ENCODE measurements around the gene AHCYL2. TPM values are rescaled to one million over a fixed set of nuclear protein-coding genes. Genes with fewer than 3 reads are reported as not detected.

The AHCYL2 gene
- total RNA-seq, 1 donor from 2014 or later: 10.1 TPM

- Histone ChIP-seq H3K27me3 (ENCODE audit: control insufficient read depth, insufficient read depth, low read length) (no peaks in the 10 kb centered on the region), H3K4me3 (ENCODE audit: low read depth, low read length) (no peak overlapping the region), H3K36me3 (ENCODE audit: control insufficient read depth, insufficient read depth, low read length) (no peaks in the 10 kb centered on the region)
- no peak for DNase-seq (ENCODE audit: low read depth)
- no peak for TF ChIP-seq CTCF (IDR thresholded peaks at IDR 0.05; ENCODE audit: insufficient read depth, low read length, poor library complexity, severe bottlenecking)
Measured at GRCh38 chr7:129376778-129377700, 152.2 kb downstream of the AHCYL2 start.

- TF ChIP-seq CTCF (IDR thresholded peaks at IDR 0.05; ENCODE audit: insufficient read depth, low read length, poor library complexity, severe bottlenecking): no peak
- DNase-seq (ENCODE audit: low read depth): no peak
- no peaks in the 10 kb centered on the region for H3K27me3 ChIP-seq (ENCODE audit: control insufficient read depth, insufficient read depth, low read length)
Measured at GRCh38 chr7:129381710-129382484, 157.1 kb downstream of the AHCYL2 start.

GRCh38 chr7:129383542-129384132 is 158.8 kb downstream of the AHCYL2 start:
- no peak for DNase-seq (ENCODE audit: low read depth)
- Histone ChIP-seq H3K36me3 (ENCODE audit: control insufficient read depth, insufficient read depth, low read length) (no peaks in the 10 kb centered on the region), H3K27me3 (ENCODE audit: control insufficient read depth, insufficient read depth, low read length) (no peaks in the 10 kb centered on the region), H3K4me3 (ENCODE audit: low read depth, low read length) (no peak overlapping the region)
- no peak for TF ChIP-seq CTCF (IDR thresholded peaks at IDR 0.05; ENCODE audit: insufficient read depth, low read length, poor library complexity, severe bottlenecking)

More at GRCh38 chr7:129381710-129382484, 157.1 kb downstream of the AHCYL2 start:
- Histone ChIP-seq H3K4me3 (ENCODE audit: low read depth, low read length) (no peak overlapping the region), H3K36me3 (ENCODE audit: control insufficient read depth, insufficient read depth, low read length) (no peaks in the 10 kb centered on the region)

- no peak overlapping the region for H3K4me3 ChIP-seq (ENCODE audit: low read depth, low read length)
- no peak for DNase-seq (ENCODE audit: low read depth)
- no peaks in the 10 kb centered on the region for H3K27me3 ChIP-seq (ENCODE audit: control insufficient read depth, insufficient read depth, low read length)
- TF ChIP-seq CTCF (IDR thresholded peaks at IDR 0.05; ENCODE audit: insufficient read depth, low read length, poor library complexity, severe bottlenecking): no peak
- H3K36me3 ChIP-seq (ENCODE audit: control insufficient read depth, insufficient read depth, low read length): no peaks in the 10 kb centered on the region
Measured at GRCh38 chr7:129385116-129385515, 160.3 kb downstream of the AHCYL2 start.

- Histone ChIP-seq H3K27me3 (ENCODE audit: control insufficient read depth, insufficient read depth, low read length) (no peaks in the 10 kb centered on the region), H3K4me3 (ENCODE audit: low read depth, low read length) (no peak overlapping the region), H3K36me3 (ENCODE audit: control insufficient read depth, insufficient read depth, low read length) (no peaks in the 10 kb centered on the region)
- DNase-seq (ENCODE audit: low read depth): no peak
- TF ChIP-seq CTCF (IDR thresholded peaks at IDR 0.05; ENCODE audit: insufficient read depth, low read length, poor library complexity, severe bottlenecking): no peak
Measured at GRCh38 chr7:129385598-129385997, 160.8 kb downstream of the AHCYL2 start.

All from kidney epithelial cell (primary cell).